GOT3 (cell line): ENCODE data around the gene UST.
"Not testable (repeated sequence)": the region's sequence is repeated elsewhere in the genome, so short reads cannot be mapped to it uniquely, and the experiment has no call there.

ENCODE experiments used
- DNase-seq: peaks from one replicate; lab custom pipeline; 2025; ENCODE audit warnings: mixed read lengths; lab: John Stamatoyannopoulos, UW

The UST gene

GRCh38 chr6:148765898-148766808 lies 19.3 kb downstream of the UST start:
- no peak for DNase-seq

GRCh38 chr6:148768646-148769270 lies 21.9 kb downstream of the UST start:
- no peak for DNase-seq

GRCh38 chr6:148769304-148769968 lies 22.6 kb downstream of the UST start:
- DNase-seq, result no peak

- DNase-seq, result no peak
Measured at GRCh38 chr6:148770408-148771211, 23.8 kb downstream of the UST start.

GRCh38 chr6:148771212-148771601 lies 24.4 kb downstream of the UST start:
- no peak for DNase-seq

GRCh38 chr6:148771896-148772554 lies 25.2 kb downstream of the UST start:
- DNase-seq, result no peak

- DNase-seq, result no peak
Measured at GRCh38 chr6:148775161-148775560, 28.3 kb downstream of the UST start.

- DNase-seq, result no peak
Measured at GRCh38 chr6:148776321-148777308, 29.8 kb downstream of the UST start.

- DNase-seq, result no peak
Measured at GRCh38 chr6:148779142-148779562, 32.3 kb downstream of the UST start.

GRCh38 chr6:148780423-148780822 lies 33.6 kb downstream of the UST start:
- DNase-seq, result not testable (repeated sequence)

- DNase-seq, result no peak
Measured at GRCh38 chr6:148780918-148781436, 34.1 kb downstream of the UST start.

GRCh38 chr6:148789948-148790347 lies 43.1 kb downstream of the UST start:
- DNase-seq, result no peak

GRCh38 chr6:148790404-148790803 lies 43.6 kb downstream of the UST start:
- DNase-seq, result no peak

- no peak for DNase-seq
Measured at GRCh38 chr6:148790817-148791216, 44.0 kb downstream of the UST start.

GRCh38 chr6:148791372-148791771 lies 44.5 kb downstream of the UST start:
- DNase-seq, result no peak

- no peak for DNase-seq
Measured at GRCh38 chr6:148793721-148794120, 46.9 kb downstream of the UST start.

GRCh38 chr6:148794797-148795196 lies 48.0 kb downstream of the UST start:
- DNase-seq, result no peak

- DNase-seq, result no peak
Measured at GRCh38 chr6:148795563-148795962, 48.7 kb downstream of the UST start.

GRCh38 chr6:148799647-148800046 lies 52.8 kb downstream of the UST start:
- DNase-seq, result no peak

GRCh38 chr6:148800536-148800935 lies 53.7 kb downstream of the UST start:
- no peak for DNase-seq
